Peyer's patch (tissue), 4 donors: ENCODE results near the gene WDR44.

ENCODE experiments used
- POLR2A ChIP-seq, 2 donors: fragments of 450-650 bp; IDR thresholded peaks; one replicate each; pipeline ENCODE4 v1.5.1; 2017; ENCODE audit warnings: antibody characterized with exemption in 2 of 2, mild to moderate bottlenecking in 2 of 2, moderate library complexity in 2 of 2
- TF ChIP-seq, protein P1 (sequence below), 6 experiments: fragments of 450-650 bp in 4 of 6; fragments of 200-600 bp in 2 of 6; sonication (generic) in 1 of 6; IDR thresholded peaks; one replicate each; pipeline ENCODE4 v1.5.1; 2017 to 2019; ENCODE audit warnings: antibody characterized with exemption in 6 of 6, mild to moderate bottlenecking in 3 of 6, moderate library complexity in 1 of 6

DNA sequence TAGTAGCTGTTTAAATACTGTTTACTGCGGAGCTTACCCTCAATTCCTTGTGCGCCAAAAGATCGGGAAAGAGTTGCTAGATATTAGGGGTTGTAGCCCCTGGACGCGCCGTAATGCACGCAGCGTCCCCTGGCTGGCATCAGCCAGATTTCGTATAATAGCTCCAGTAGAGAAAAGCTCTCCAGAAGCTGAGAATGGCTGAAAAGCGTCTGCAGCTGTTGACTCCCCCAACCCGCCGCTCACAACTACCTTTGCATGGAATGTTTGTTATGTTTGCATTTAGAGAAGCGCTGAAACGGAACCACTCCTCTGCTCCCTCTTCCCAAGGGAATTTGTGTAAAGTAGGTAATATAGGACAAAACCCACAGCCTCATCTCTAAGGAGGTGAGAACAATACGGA is 153.4 kb downstream of the WDR44 start:
- TF ChIP-seq POLR2A (IDR thresholded peaks at IDR 0.05): no peak
- TF ChIP-seq, protein P1, sequence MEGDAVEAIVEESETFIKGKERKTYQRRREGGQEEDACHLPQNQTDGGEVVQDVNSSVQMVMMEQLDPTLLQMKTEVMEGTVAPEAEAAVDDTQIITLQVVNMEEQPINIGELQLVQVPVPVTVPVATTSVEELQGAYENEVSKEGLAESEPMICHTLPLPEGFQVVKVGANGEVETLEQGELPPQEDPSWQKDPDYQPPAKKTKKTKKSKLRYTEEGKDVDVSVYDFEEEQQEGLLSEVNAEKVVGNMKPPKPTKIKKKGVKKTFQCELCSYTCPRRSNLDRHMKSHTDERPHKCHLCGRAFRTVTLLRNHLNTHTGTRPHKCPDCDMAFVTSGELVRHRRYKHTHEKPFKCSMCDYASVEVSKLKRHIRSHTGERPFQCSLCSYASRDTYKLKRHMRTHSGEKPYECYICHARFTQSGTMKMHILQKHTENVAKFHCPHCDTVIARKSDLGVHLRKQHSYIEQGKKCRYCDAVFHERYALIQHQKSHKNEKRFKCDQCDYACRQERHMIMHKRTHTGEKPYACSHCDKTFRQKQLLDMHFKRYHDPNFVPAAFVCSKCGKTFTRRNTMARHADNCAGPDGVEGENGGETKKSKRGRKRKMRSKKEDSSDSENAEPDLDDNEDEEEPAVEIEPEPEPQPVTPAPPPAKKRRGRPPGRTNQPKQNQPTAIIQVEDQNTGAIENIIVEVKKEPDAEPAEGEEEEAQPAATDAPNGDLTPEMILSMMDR (IDR thresholded peaks at IDR 0.05): no peak
